Activated CD8-positive, alpha-beta T cell treated with anti-CD3 and anti-CD28 coated beads for 36 hours (primary cell): ENCODE results near the gene TMEM171. TPM values are rescaled to one million over a fixed set of nuclear protein-coding genes. Genes with fewer than 3 reads are reported as not detected.

Source experiments
- ATAC-seq: fragments of 200-7000 bp; cut with Tn5 transposase; one replicate; pipeline ENCODE4 v1.10.0; 2021; ENCODE audit warnings: mild to moderate bottlenecking, moderate library complexity
- CTCF ChIA-PET: fragments of 350-600 bp; sonication (Branson Sonifier 250); formaldehyde crosslinking; loops from one replicate; lab custom pipeline; 2021; ENCODE audit warnings: antibody characterized with exemption; lab: Charles Lee
- POLR2A ChIA-PET: fragments of 350-600 bp; sonication (Branson Sonifier 250); formaldehyde crosslinking; loops from one replicate; lab custom pipeline; 2021; ENCODE audit warnings: antibody characterized with exemption; lab: Charles Lee
- DNase-seq: peaks from one replicate; pipeline ENCODE4 v3.0.0-alpha.2; 2020
- H3K27ac Mint-ChIP-seq: one replicate; pipeline ENCODE4 v1.8.0; 2021; ENCODE audit warnings: mild to moderate bottlenecking, mixed read lengths
- H3K27me3 Mint-ChIP-seq: one replicate; pipeline ENCODE4 v1.8.0; 2021; ENCODE audit warnings: mixed read lengths
- H3K36me3 Mint-ChIP-seq: one replicate; pipeline ENCODE4 v1.8.0; 2021; ENCODE audit warnings: low read depth, mixed read lengths
- H3K4me1 Mint-ChIP-seq: one replicate; pipeline ENCODE4 v1.8.0; 2021; ENCODE audit warnings: low read depth, mixed read lengths
- H3K4me3 Mint-ChIP-seq: one replicate; pipeline ENCODE4 v1.8.0; 2021; ENCODE audit warnings: mild to moderate bottlenecking, moderate library complexity, mixed read lengths
- H3K9me3 Mint-ChIP-seq: one replicate; pipeline ENCODE4 v1.8.0; 2021; ENCODE audit warnings: mixed read lengths
- CTCF ChIP-seq: fragments of 200-600 bp; IDR thresholded peaks from one replicate; pipeline ENCODE4 v1.8.0; 2022; ENCODE audit warnings: antibody characterized with exemption, mild to moderate bottlenecking
- intact Hi-C: fragments of 100-400 bp; cut with micrococcal nuclease; formaldehyde crosslinking; loops from one replicate; pipeline ENCODE4 v1.10.0; 2022
- total RNA-seq, 2 experiments: library from RNA; stranded (reverse); gene quantifications; one replicate each; pipeline ENCODE4 v1.2.3, GENCODE V29; 2021

The TMEM171 gene
- total RNA-seq, 2 experiments from 2014 or later: not detected

- ChIA-PET CTCF (interaction anchor here (0.8 to 1.8 kb wide), 2 partner anchors 17 to 47 kb away, joined by 3 to 9 read pairs; no protein-coding TSS in a partner anchor), POLR2A (interaction anchor here (0.6 kb wide), 1 partner anchor 106 kb away, joined by 3 read pairs; no protein-coding TSS in a partner anchor)
- TF ChIP-seq CTCF: no peak
- DNase-seq (no peak), ATAC-seq (no peak)
- H3K36me3 Mint-ChIP-seq: no peaks in the 10 kb centered on the region
- no peaks in the 10 kb centered on the region for H3K9me3 Mint-ChIP-seq
- H3K4me1 Mint-ChIP-seq: no peaks in the 10 kb centered on the region
- no peak overlapping the region for H3K27ac Mint-ChIP-seq
- intact Hi-C loops: no loop called here
- H3K27me3 Mint-ChIP-seq: peaks cover 71% of the 10 kb centered on the region
- no peak overlapping the region for H3K4me3 Mint-ChIP-seq
Measured at GRCh38 chr5:73153513-73153912, 33.1 kb downstream of the TMEM171 start.

- DNase-seq (no peak), ATAC-seq (no peak)
- ChIA-PET POLR2A (no interaction called here), CTCF (interaction anchor here (1.8 kb wide), 1 partner anchor 16 kb away, joined by 9 read pairs; no protein-coding TSS in a partner anchor)
- H3K4me1 Mint-ChIP-seq: peaks cover 6% of the 10 kb centered on the region
- H3K27me3 Mint-ChIP-seq: peaks cover 76% of the 10 kb centered on the region
- no peak overlapping the region for H3K27ac Mint-ChIP-seq
- no peak overlapping the region for H3K4me3 Mint-ChIP-seq
- H3K9me3 Mint-ChIP-seq: no peaks in the 10 kb centered on the region
- no peaks in the 10 kb centered on the region for H3K36me3 Mint-ChIP-seq
- intact Hi-C loops: no loop called here
- TF ChIP-seq CTCF: no peak
Measured at GRCh38 chr5:73154208-73155006, 34.0 kb downstream of the TMEM171 start.

GRCh38 chr5:73155271-73156222 lies 35.2 kb downstream of the TMEM171 start:
- no peaks in the 10 kb centered on the region for H3K9me3 Mint-ChIP-seq
- H3K4me3 Mint-ChIP-seq: no peak overlapping the region
- H3K36me3 Mint-ChIP-seq: no peaks in the 10 kb centered on the region
- no peak for DNase-seq
- H3K27ac Mint-ChIP-seq: no peak overlapping the region
- ATAC-seq: no peak
- CTCF ChIA-PET: interaction anchor here (0.6 kb wide), 1 partner anchor 782 kb away, joined by 3 read pairs; no protein-coding TSS in a partner anchor
- H3K27me3 Mint-ChIP-seq: peaks cover 75% of the 10 kb centered on the region
- intact Hi-C loops: no loop called here
- H3K4me1 Mint-ChIP-seq: peaks cover 18% of the 10 kb centered on the region
- POLR2A ChIA-PET: no interaction called here
- TF ChIP-seq CTCF: no peak

- ATAC-seq: no peak
- no peaks in the 10 kb centered on the region for H3K9me3 Mint-ChIP-seq
- H3K4me1 Mint-ChIP-seq: peaks cover 30% of the 10 kb centered on the region
- H3K4me3 Mint-ChIP-seq: no peak overlapping the region
- H3K27ac Mint-ChIP-seq: no peak overlapping the region
- no peaks in the 10 kb centered on the region for H3K36me3 Mint-ChIP-seq
- TF ChIP-seq CTCF: no peak
- DNase-seq: no peak
- CTCF ChIA-PET: interaction anchor here (0.7 to 1.3 kb wide), 2 partner anchors 14 to 294 kb away, joined by 4 read pairs; no protein-coding TSS in a partner anchor
- intact Hi-C loops: no loop called here
- POLR2A ChIA-PET: no interaction called here
- peaks cover 73% of the 10 kb centered on the region for H3K27me3 Mint-ChIP-seq
Measured at GRCh38 chr5:73157414-73158303, 37.3 kb downstream of the TMEM171 start.
